Stimulated activated naive CD8-positive, alpha-beta T cell treated with anti-CD3 and anti-CD28 coated beads, Interleukin-15, Interleukin-2, amounts not matched to agents 100 ng/mL and 50 ng/mL, for 24 hours (primary cell): ENCODE results near the gene TTYH2.

Experiments
- H3K27ac Mint-ChIP-seq: one replicate; pipeline ENCODE4 v1.8.0; 2021; ENCODE audit warnings: mild to moderate bottlenecking, mixed read lengths
- H3K27me3 Mint-ChIP-seq: one replicate; pipeline ENCODE4 v1.8.0; 2021; ENCODE audit warnings: mixed read lengths
- H3K36me3 Mint-ChIP-seq: one replicate; pipeline ENCODE4 v1.8.0; 2021; ENCODE audit warnings: low read depth, mixed read lengths
- H3K4me1 Mint-ChIP-seq: one replicate; pipeline ENCODE4 v1.8.0; 2021; ENCODE audit warnings: low read depth, mixed read lengths
- H3K4me3 Mint-ChIP-seq: one replicate; pipeline ENCODE4 v1.8.0; 2021; ENCODE audit warnings: mild to moderate bottlenecking, mixed read lengths
- H3K9me3 Mint-ChIP-seq: one replicate; pipeline ENCODE4 v1.8.0; 2021; ENCODE audit warnings: mixed read lengths

The TTYH2 gene

GRCh38 chr17:74309902-74310301 lies 96.5 kb downstream of the TTYH2 start:
- H3K4me1 Mint-ChIP-seq, result peaks cover 8% of the 10 kb centered on the region
- no peak overlapping the region for H3K4me3 Mint-ChIP-seq
- H3K9me3 Mint-ChIP-seq, result no peaks in the 10 kb centered on the region
- no peaks in the 10 kb centered on the region for H3K36me3 Mint-ChIP-seq
- no peak overlapping the region for H3K27ac Mint-ChIP-seq
- H3K27me3 Mint-ChIP-seq, result peaks cover 6% of the 10 kb centered on the region
